NT2/D1 (cell line): ENCODE results near the gene CLASP1.

Experiments
- DNase-seq: peaks from one replicate; pipeline ENCODE4 v3.0.0-alpha.2; 2011; ENCODE audit warnings: low read depth, low spot score
- H3K27me3 ChIP-seq: 2 replicates; pipeline ENCODE4 v1.6.0; 2011; ENCODE audit warnings: mild to moderate bottlenecking; ENCODE audit not compliant: insufficient read length, insufficient read depth
- H3K36me3 ChIP-seq: 2 replicates; pipeline ENCODE4 v1.6.1; 2011; ENCODE audit warnings: mild to moderate bottlenecking, low read length, mixed read lengths; ENCODE audit not compliant: insufficient read depth, insufficient read length
- H3K4me1 ChIP-seq: 2 replicates; pipeline ENCODE4 v1.5.1; 2011; ENCODE audit not compliant: insufficient read depth, insufficient read length
- H3K4me3 ChIP-seq: 2 replicates; pipeline ENCODE4 v1.5.1; 2011; ENCODE audit warnings: low read depth; ENCODE audit not compliant: insufficient read length
- H3K9ac ChIP-seq: 2 replicates; pipeline ENCODE4 v1.6.0; 2011; ENCODE audit warnings: low read depth; ENCODE audit not compliant: insufficient read length
- H3K9me3 ChIP-seq: 2 replicates; pipeline ENCODE4 v1.5.1; 2011; ENCODE audit warnings: mild to moderate bottlenecking, low read length; ENCODE audit not compliant: insufficient read depth
- SUZ12 ChIP-seq: IDR thresholded peaks from 2 replicates; pipeline ENCODE4 v1.6.1; 2011; ENCODE audit not compliant: insufficient read length, insufficient read depth; ENCODE audit errors: extremely low read depth
- YY1 ChIP-seq: IDR thresholded peaks from 2 replicates; pipeline ENCODE4 v1.6.1; 2011; ENCODE audit not compliant: insufficient read length, insufficient read depth
- ZNF274 ChIP-seq: IDR thresholded peaks from 2 replicates; pipeline ENCODE4 v1.6.1; 2011; ENCODE audit warnings: mild to moderate bottlenecking, low read depth, low read length

The CLASP1 gene

DNA sequence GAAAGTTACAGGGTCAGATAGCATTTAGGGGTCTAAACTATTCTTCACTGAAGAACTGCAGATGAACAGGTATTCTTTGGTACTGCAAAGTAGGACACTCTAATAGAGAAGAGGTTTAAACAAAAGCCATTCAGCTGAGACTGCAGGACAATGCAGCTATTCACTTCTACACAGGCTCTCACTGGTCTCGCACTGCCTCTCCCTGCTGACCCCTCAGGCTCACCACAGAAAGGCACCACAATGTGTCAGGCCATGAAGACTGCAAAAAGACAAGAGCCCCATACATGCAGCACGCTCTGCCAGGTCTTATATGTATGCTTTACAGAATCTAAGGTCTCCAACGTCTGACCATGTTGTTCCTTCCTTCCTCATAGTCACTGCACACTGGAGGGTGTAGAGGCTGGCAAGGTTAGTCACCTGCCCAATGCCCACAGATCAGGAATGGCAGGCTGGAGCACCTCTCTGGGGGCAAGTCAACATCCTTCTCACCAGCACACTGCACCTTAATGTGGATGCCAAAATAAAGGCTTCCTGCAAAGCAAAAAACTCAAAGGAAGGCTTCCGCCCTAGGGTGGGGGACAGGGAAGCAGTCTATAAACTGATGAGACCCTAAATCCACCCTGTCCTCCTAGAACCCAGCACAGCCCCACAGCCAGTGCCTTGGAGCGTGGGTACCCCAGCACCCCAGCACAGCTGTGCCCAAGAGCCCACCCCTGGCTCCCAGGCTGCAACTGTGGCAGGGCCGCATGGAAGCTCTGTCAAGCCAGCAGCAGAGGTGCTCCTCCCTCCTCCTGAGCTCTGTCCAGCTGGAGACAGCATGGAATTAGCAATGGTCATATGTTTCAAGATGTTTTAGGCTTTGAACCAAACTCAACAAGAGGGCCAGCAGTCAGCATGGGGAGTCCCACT lies 129.3 kb downstream of the CLASP1 start:
- H3K4me1 ChIP-seq = peaks cover 4% of the 10 kb centered on the region
- no peak overlapping the region for H3K9ac ChIP-seq
- no peak overlapping the region for H3K4me3 ChIP-seq
- no peaks in the 10 kb centered on the region for H3K9me3 ChIP-seq
- H3K36me3 ChIP-seq = peaks cover 65% of the 10 kb centered on the region
- TF ChIP-seq YY1 (no peak), SUZ12 (no peak), ZNF274 (no peak)
- no peaks in the 10 kb centered on the region for H3K27me3 ChIP-seq
- no peak for DNase-seq

DNA sequence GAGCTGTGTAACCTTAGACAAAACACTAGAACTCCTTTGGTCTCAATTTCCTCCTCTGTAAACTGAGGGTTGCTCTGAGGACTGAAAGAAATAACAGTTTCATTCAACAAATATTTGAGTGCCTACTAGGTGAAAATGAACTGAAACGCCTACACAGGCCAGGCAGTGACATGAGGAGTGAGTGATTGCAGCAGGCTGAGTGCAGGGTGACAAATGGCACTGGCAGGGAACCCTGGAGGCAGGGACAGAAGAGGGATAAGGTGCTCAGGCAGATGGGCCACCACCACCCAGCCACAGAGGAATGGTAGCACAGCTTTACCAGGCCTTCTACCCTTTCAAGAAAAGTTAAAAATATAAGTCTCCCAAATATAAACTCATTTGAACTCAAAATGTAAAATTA lies 130.1 kb downstream of the CLASP1 start:
- no peaks in the 10 kb centered on the region for H3K27me3 ChIP-seq
- peaks cover 66% of the 10 kb centered on the region for H3K36me3 ChIP-seq
- H3K9me3 ChIP-seq = no peaks in the 10 kb centered on the region
- DNase-seq = no peak
- H3K4me3 ChIP-seq = no peak overlapping the region
- H3K9ac ChIP-seq = no peak overlapping the region
- H3K4me1 ChIP-seq = peaks cover 4% of the 10 kb centered on the region
- no peak for TF ChIP-seq SUZ12
- TF ChIP-seq ZNF274 = no peak
- TF ChIP-seq YY1 = no peak

DNA sequence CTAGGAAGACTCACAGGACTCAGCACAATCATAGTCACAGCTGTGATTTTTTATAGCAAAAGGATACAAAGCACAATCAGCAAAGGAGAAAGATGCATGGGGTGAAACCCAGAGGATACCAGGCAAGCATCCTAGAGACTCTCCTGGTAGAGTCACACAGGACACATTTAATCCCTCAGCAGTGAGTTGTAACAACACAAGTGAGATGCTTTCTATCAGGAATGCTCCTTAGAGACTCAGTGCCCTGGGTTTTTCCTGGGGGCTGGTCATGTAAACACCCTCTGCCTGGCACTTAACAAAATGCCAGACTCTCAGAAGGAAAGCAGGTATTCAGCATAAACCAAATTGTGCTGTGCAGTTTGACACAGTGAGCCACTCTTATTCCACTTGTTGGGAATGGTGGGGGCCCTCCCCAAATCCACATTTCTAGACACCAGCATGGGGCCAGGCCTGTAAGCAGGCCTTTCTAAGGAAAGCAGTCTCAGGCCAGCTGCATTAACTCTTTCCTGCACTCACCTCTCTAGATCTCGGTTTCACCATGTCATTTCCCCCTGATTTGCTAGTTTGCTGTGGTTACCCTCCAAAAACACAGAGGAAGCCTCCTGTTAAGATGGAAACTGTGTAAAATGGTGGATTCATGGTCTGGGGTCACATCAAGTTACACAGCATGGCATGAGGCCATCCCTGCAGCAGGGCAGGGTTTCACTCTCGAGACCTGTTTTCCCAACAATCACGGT lies 135.5 kb downstream of the CLASP1 start:
- Histone ChIP-seq H3K9me3 (no peaks in the 10 kb centered on the region), H3K4me3 (no peak overlapping the region), H3K27me3 (no peaks in the 10 kb centered on the region), H3K9ac (no peak overlapping the region), H3K4me1 (peaks cover 5% of the 10 kb centered on the region), H3K36me3 (peaks cover 41% of the 10 kb centered on the region)
- TF ChIP-seq SUZ12 (no peak), YY1 (no peak), ZNF274 (no peak)
- no peak for DNase-seq

DNA sequence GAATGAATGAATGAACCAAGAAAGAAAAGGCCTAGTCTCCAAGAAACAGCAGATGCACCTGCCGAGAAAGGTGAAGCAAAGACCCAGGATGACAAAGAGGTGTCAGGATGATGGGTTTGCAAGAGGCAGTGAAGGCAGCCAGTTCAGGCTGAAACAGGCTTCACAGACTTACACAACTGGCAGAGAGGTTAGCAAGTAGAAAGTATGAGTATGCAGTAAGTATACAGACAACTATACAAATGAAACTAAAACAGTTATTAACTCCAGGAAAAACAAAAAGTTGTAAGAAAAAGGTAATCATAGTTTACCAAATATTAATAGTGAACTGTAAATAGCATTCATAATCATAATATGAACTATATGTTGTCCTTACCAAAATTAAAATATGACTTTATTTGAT lies 138.4 kb downstream of the CLASP1 start:
- H3K4me1 ChIP-seq = peaks cover 5% of the 10 kb centered on the region
- H3K4me3 ChIP-seq = no peak overlapping the region
- peaks cover 29% of the 10 kb centered on the region for H3K36me3 ChIP-seq
- no peaks in the 10 kb centered on the region for H3K27me3 ChIP-seq
- no peak overlapping the region for H3K9ac ChIP-seq
- TF ChIP-seq SUZ12 (no peak), ZNF274 (no peak), YY1 (no peak)
- no peak for DNase-seq
- H3K9me3 ChIP-seq = no peaks in the 10 kb centered on the region

DNA sequence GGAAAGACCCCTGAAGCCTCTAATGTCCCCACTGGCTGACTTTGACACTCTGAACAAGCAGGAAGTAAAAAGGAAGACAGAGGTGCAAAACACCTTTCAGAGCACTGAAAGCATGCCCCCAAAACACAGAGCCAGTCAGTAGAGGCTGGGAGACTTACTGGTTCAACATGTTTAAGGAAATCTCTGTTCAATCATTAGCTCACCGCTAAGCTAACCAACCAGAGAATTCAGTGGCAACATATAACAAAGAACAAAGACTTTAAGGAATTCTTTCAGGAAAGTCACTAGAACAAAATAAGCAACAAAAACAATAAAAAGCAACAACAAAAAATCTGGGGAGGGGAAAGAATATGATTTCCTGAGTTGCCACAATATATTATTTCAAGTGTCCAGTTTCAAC lies 142.6 kb downstream of the CLASP1 start:
- DNase-seq = no peak
- Histone ChIP-seq H3K27me3 (no peaks in the 10 kb centered on the region), H3K36me3 (peaks cover 19% of the 10 kb centered on the region), H3K4me3 (no peak overlapping the region), H3K9me3 (no peaks in the 10 kb centered on the region), H3K4me1 (no peaks in the 10 kb centered on the region), H3K9ac (no peak overlapping the region)
- no peak for TF ChIP-seq YY1
- TF ChIP-seq SUZ12 = no peak
- TF ChIP-seq ZNF274 = no peak

DNA sequence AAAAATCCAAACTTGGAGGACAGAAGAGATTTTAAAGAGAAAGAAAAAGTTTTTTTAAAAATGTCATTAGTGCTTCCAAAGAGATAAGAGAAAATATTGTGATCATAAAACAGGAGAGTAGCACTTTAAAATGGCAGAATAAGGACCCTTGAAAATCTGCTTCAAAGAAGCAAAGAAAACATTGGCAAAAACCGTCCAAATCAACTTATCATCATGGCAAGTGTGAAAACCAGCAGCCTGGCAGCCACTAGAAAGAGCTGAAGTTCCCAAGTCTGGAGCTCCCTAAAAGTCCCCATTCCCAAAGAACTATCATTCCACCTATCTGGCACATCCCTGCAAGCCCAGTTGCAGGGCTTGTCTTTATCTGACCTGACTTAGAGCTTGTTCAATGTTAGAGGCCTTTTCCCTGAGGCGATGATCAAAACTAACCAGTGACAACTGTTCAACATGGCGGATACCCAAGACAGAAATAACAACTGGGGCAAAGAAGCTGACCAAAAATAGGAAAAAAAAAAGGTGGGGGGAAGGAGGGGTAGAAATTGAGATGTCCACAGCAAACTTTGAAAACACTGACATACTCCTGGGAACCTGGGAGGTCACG lies 143.2 kb downstream of the CLASP1 start:
- no peaks in the 10 kb centered on the region for H3K27me3 ChIP-seq
- TF ChIP-seq YY1 = no peak
- TF ChIP-seq ZNF274 = no peak
- no peak for TF ChIP-seq SUZ12
- H3K4me1 ChIP-seq = no peaks in the 10 kb centered on the region
- no peak for DNase-seq
- no peak overlapping the region for H3K9ac ChIP-seq
- peaks cover 24% of the 10 kb centered on the region for H3K36me3 ChIP-seq
- no peaks in the 10 kb centered on the region for H3K9me3 ChIP-seq
- H3K4me3 ChIP-seq = no peak overlapping the region

DNA sequence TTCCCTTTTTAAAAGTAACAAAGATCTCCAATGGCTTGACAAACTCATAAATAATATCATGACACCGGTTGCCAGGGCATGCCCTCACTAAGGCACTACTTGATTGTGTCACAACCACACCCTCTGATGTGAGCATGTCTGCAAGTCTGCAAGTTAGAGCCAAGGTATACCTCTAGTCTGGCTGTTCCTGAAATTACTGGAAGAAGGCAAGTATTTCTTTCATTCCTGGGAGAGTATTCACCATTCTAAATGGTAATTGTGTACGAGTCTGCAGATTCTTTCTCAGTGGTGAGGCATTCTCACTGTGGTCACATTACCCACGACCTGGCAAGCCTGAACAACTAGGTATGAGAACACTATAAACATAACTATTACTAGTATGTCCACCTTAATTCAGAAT lies 144.3 kb downstream of the CLASP1 start:
- H3K9ac ChIP-seq = no peak overlapping the region
- H3K4me1 ChIP-seq = no peaks in the 10 kb centered on the region
- H3K36me3 ChIP-seq = peaks cover 19% of the 10 kb centered on the region
- DNase-seq = no peak
- no peaks in the 10 kb centered on the region for H3K27me3 ChIP-seq
- no peak overlapping the region for H3K4me3 ChIP-seq
- no peak for TF ChIP-seq ZNF274
- TF ChIP-seq YY1 = no peak
- no peak for TF ChIP-seq SUZ12
- 0 out of 2 replicates have a peak, but pooled peaks cover under 1% of the 10 kb centered on the region for H3K9me3 ChIP-seq
